Measurements from ENCODE around the gene ANKRD31. TPM values are rescaled to one million over a fixed set of nuclear protein-coding genes. Genes with fewer than 3 reads are reported as not detected.

ANKRD31 gene
- polyA plus RNA-seq, 1 experiment, result 0.02 TPM

- ChIA-PET POLR2A (no interaction called here), CTCF (interaction anchor here (1.0 kb wide), 1 partner anchor 214 kb away, joined by 3 read pairs; no protein-coding TSS in a partner anchor)
- no peaks in the 10 kb centered on the region for H3K36me3 ChIP-seq (ENCODE audit: control insufficient read depth, insufficient read depth, low read length)
- no peak for TF ChIP-seq CTCF (IDR thresholded peaks at IDR 0.05; ENCODE audit: insufficient read depth, low read depth, low read length)
- no peak for DNase-seq (ENCODE audit: low read depth)
- H3K4me3 ChIP-seq (ENCODE audit: low read depth, low read length), result no peak overlapping the region
- H3K27me3 ChIP-seq (ENCODE audit: control insufficient read depth, insufficient read depth, low read length), result no peaks in the 10 kb centered on the region
Observed at GRCh38 chr5:75023368-75024159, 213.1 kb downstream of the ANKRD31 start.

GRCh38 chr5:75021800-75022199 is 214.9 kb downstream of the ANKRD31 start:
- DNase-seq (ENCODE audit: low read depth), result no peak
- ChIA-PET CTCF (interaction anchor here (0.7 to 1.5 kb wide), 2 partner anchors 13 to 28 kb away, joined by 3 to 5 read pairs; no protein-coding TSS in a partner anchor), POLR2A (no interaction called here)
- no peaks in the 10 kb centered on the region for H3K36me3 ChIP-seq (ENCODE audit: control insufficient read depth, insufficient read depth, low read length)
- TF ChIP-seq CTCF (IDR thresholded peaks at IDR 0.05; ENCODE audit: insufficient read depth, low read depth, low read length), result no peak
- no peaks in the 10 kb centered on the region for H3K27me3 ChIP-seq (ENCODE audit: control insufficient read depth, insufficient read depth, low read length)
- no peak overlapping the region for H3K4me3 ChIP-seq (ENCODE audit: low read depth, low read length)

- POLR2A ChIA-PET, result no interaction called here
- H3K36me3 ChIP-seq (ENCODE audit: control insufficient read depth, insufficient read depth, low read length), result no peaks in the 10 kb centered on the region
- TF ChIP-seq CTCF (IDR thresholded peaks at IDR 0.05; ENCODE audit: insufficient read depth, low read depth, low read length), result no peak
- H3K4me3 ChIP-seq (ENCODE audit: low read depth, low read length), result no peak overlapping the region
- no peak for DNase-seq (ENCODE audit: low read depth)
- no peaks in the 10 kb centered on the region for H3K27me3 ChIP-seq (ENCODE audit: control insufficient read depth, insufficient read depth, low read length)
- CTCF ChIA-PET, result interaction anchor here (1.5 kb wide), 1 partner anchor 28 kb away, joined by 5 read pairs; no protein-coding TSS in a partner anchor
Observed at GRCh38 chr5:75021219-75021618, 215.5 kb downstream of the ANKRD31 start.

- CTCF ChIA-PET, result interaction anchor here (1.4 to 1.5 kb wide), 2 partner anchors 9 to 29 kb away, joined by 3 to 5 read pairs; no protein-coding TSS in a partner anchor
- no peaks in the 10 kb centered on the region for H3K27me3 ChIP-seq (ENCODE audit: control insufficient read depth, insufficient read depth, low read length)
- no peaks in the 10 kb centered on the region for H3K36me3 ChIP-seq (ENCODE audit: control insufficient read depth, insufficient read depth, low read length)
- TF ChIP-seq CTCF (IDR thresholded peaks at IDR 0.05; ENCODE audit: insufficient read depth, low read depth, low read length), result no peak
- no peak for DNase-seq (ENCODE audit: low read depth)
- POLR2A ChIA-PET, result no interaction called here
- no peak overlapping the region for H3K4me3 ChIP-seq (ENCODE audit: low read depth, low read length)
Observed at GRCh38 chr5:75020016-75020656, 216.5 kb downstream of the ANKRD31 start.

All from BJ (cell line).